ENCODE measurements around the gene CDH3.

The CDH3 gene

GRCh38 chr16:68651136-68651535, 6.0 kb downstream of the CDH3 start:
- DNase-seq (ENCODE audit: low read depth in 1 of 2, low spot score in 1 of 2): no peak

DNA sequence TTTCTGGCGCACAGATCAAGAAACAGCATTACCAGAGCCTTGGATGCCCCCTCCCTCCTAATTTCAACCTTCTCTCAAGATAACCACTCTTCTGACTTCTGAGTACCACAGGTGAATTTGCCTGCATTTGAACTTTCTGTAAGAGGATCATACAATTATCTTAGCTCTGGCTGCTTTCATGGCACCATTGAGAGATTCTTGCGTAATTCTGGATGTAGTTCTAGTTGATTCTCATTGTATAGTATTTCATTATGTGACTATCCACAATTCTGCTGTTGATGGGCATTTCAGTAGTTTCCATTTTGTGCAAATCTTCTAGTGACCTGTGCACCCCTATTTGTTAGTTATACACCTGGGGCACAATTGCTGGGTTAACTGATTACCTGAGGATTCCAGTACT, 7.5 kb downstream of the CDH3 start:
- no peak for DNase-seq (ENCODE audit: low read depth in 1 of 2, low spot score in 1 of 2)

DNA sequence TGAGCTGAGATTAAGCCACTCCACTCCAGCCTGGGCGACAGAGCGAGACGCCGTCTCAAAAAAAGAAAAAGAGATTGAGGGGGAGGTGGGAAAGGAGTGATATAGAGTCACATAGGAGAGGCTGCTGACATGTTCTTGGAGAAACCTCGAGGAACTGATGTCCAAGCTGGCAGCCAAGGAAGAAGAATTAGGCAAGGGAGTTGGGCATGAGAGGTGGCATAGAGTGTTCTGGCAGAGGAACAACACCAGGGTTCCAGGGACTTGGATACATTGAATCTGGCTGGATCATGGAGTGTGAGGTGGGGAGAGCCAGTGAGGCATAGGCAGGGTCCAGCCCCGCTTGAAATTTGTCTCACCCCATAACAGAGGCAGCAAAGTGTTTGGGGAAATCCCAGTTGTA, 10.7 kb downstream of the CDH3 start:
- DNase-seq (ENCODE audit: low read depth in 1 of 2, low spot score in 1 of 2): no peak

DNA sequence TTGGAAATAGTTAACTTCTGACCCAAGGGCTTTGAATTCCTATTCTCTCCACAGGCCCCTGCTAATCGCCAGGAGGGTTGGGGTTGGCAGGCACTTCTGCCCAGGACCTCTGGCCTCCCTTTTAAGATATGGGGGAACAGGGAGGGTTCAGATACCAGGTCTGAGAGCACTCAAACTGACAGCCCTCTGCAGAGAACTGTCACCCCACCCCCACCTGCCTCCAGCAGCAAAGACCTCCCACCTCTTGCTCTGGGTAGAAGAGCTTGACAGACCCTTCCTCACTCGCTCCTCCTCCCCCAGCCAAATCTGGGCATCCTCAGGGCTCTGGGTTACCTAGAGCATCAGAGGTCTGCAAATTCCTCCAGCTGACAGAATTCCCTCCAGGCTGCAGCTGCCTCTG, 11.6 kb downstream of the CDH3 start:
- no peak for DNase-seq (ENCODE audit: low read depth in 1 of 2, low spot score in 1 of 2)

GRCh38 chr16:68658341-68658973, 13.3 kb downstream of the CDH3 start:
- DNase-seq (ENCODE audit: low read depth in 1 of 2, low spot score in 1 of 2): no peak

DNA sequence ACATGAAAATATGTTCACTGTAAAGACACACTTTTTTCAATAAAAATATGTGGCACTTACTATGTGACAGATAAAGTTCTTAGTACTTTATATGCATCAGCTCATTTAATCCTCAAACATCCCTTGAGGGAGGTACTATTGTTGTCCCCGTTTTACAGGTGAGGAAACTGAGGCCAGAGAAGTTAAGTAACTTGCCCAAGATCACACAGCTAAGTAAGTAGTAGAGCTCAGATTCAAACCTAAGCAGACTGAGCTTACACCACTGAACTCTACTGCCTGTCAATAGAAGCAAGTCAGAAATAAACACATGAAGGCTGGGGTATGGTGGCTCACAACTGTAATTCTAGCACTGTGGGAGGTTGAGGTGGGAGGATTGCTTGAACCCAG, 13.9 kb downstream of the CDH3 start:
- no peak for DNase-seq (ENCODE audit: low read depth in 1 of 2, low spot score in 1 of 2)

- no peak for DNase-seq (ENCODE audit: low read depth in 1 of 2, low spot score in 1 of 2)
Observed at GRCh38 chr16:68659412-68660358, 14.6 kb downstream of the CDH3 start.

DNA sequence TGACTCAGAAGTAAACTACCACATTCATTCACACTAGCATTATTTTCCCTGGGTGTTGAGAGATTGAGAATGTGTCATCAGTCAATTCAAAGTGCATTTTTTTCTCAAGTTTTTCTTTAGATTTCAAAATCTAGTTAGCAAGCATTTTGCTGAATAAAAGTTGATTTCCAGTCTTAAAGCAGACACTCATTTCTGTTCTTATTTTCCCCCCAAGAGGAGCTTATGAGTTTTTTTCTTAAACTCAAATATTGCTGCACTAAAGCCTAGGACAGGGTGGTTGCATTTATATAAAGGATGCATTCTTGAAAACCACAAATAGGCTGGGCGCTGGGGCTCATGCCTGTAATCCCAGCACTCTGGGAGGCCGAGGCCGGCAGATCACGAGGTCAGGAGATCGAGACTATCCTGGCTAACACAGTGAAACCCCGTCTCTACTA, 15.3 kb downstream of the CDH3 start:
- no peak for DNase-seq (ENCODE audit: low read depth in 1 of 2, low spot score in 1 of 2)

GRCh38 chr16:68662035-68662434, 16.9 kb downstream of the CDH3 start:
- DNase-seq (ENCODE audit: low read depth in 1 of 2, low spot score in 1 of 2): no peak

DNA sequence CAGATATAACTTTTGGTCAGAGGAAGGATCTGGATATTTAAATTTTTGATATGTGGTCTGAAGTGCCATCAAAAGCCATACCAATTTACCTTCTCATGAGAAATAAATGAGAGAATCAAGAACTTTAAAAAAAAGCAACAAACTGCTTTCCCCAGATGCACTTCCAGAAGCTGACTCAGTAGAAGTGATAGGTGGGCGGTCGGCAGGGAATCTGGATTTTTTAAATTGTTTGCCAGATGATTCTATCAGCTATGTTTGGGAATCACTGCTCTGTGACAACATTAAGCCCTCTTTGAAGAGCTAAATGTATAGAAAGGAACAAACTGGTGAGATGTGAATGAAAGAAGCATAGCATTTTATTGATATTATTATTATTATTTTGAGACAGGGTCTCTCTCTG, 19.2 kb downstream of the CDH3 start:
- no peak for DNase-seq (ENCODE audit: low read depth in 1 of 2, low spot score in 1 of 2)

- no peak for DNase-seq (ENCODE audit: low read depth in 1 of 2, low spot score in 1 of 2)
Observed at GRCh38 chr16:68665501-68665900, 20.4 kb downstream of the CDH3 start.

DNA sequence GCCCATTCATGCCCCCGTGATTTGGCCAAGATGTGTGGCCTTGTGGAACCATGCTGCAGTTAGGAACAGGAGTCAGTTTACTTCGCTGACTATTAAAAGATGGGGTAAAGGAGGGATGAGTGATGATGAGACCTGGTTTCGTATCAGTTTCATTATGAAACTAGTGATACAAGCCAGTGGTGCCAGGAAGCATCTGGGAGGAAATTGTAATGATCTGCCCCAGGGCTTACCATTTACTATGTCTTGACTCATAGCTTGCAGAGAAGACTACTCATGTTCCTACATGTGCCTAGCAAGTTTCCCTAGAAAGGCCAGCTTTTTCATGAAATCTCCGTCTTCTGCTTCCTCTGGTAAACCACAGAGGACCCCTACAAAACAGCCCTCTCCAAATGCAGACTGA, 23.2 kb downstream of the CDH3 start:
- peak in 1 of 2 donors; percentile 33 for DNase-seq (ENCODE audit: low read depth in 1 of 2, low spot score in 1 of 2)

- no peak for DNase-seq (ENCODE audit: low read depth in 1 of 2, low spot score in 1 of 2)
Observed at GRCh38 chr16:68676113-68676860, 31.2 kb downstream of the CDH3 start.

DNA sequence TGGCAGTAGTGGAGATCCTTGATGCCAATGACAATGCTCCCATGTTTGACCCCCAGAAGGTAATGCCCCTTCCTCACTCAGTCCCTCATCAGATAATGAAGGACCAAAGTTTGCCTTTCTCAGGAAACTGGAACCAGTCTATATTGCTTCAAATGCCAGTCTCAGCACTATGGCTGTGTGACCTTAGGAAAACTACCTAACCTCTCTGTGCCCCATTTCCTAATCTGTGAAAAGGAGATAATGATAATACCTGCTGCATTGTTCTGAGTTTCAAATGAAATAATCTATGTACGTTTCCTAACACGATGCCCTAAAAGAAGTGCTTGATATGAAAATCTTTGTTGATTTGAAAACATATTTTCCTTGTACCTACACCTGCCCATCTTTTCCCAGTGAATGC, 35.9 kb downstream of the CDH3 start:
- no peak for DNase-seq (ENCODE audit: low read depth in 1 of 2, low spot score in 1 of 2)

GRCh38 chr16:68685685-68686478, 40.8 kb downstream of the CDH3 start:
- DNase-seq (ENCODE audit: low read depth in 1 of 2, low spot score in 1 of 2): no peak

- DNase-seq (ENCODE audit: low read depth in 1 of 2, low spot score in 1 of 2): no peak
Observed at GRCh38 chr16:68686905-68687304, 41.8 kb downstream of the CDH3 start.

- no peak for DNase-seq (ENCODE audit: low read depth in 1 of 2, low spot score in 1 of 2)
Observed at GRCh38 chr16:68689921-68690320, 44.8 kb downstream of the CDH3 start.

GRCh38 chr16:68695575-68695974, 50.5 kb downstream of the CDH3 start:
- no peak for DNase-seq (ENCODE audit: low read depth in 1 of 2, low spot score in 1 of 2)

DNA sequence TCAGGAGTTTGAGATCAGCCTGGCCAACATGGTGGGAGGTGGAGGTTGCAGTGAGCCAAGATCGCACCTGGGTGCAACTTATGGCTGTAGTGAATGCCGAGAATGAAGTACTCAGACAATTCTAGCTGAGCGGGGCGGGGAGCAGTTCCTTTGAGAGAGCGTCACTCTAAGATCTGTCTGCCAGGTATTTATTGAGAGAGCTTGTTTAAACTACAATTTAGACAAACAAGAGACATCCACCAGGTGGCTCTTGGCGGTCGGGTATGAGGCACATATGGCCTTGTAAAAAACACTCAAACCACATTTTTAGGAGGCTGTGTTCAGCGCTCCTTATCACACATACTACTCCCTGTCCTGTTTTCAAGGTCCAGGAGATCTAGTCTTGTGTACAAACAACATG, 51.4 kb downstream of the CDH3 start:
- DNase-seq (ENCODE audit: low read depth in 1 of 2, low spot score in 1 of 2): no peak

DNA sequence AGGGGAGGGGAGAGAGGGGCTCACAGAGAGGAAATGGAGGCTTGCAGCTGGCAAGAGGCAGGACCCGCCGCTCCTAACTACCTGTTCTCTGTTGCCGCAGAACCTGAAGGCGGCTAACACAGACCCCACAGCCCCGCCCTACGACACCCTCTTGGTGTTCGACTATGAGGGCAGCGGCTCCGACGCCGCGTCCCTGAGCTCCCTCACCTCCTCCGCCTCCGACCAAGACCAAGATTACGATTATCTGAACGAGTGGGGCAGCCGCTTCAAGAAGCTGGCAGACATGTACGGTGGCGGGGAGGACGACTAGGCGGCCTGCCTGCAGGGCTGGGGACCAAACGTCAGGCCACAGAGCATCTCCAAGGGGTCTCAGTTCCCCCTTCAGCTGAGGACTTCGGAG, 53.0 kb downstream of the CDH3 start:
- no peak for DNase-seq (ENCODE audit: low read depth in 1 of 2, low spot score in 1 of 2)

DNA sequence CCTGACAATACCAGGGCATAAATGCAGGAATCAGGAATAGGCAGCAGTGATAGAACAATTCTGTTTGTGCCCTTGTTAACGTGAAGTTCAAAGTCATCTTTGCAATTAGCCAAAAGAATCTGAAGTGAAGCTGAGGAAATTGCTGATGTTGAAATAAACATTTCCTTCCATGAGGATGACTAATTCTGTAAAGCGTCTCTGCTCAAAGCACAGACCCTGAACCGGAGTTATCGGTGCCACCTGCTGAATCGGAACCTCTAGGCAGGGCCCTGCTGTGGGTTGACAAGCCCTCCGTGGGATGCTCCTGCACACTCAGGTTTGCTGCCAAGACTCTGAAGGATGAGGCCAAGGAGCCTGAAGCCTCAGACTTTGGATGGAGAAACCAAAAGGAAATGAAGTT, 55.0 kb downstream of the CDH3 start:
- DNase-seq (ENCODE audit: low read depth in 1 of 2, low spot score in 1 of 2): no peak

Measured in activated CD4-positive, alpha-beta T cell treated with anti-CD3 and anti-CD28 coated beads, Interleukin-2, amount 50 U/mL, for 24 hours (primary cell).